NT2/D1 (cell line): ENCODE data around the gene PTPRB.

ENCODE experiments used
- YY1 ChIP-seq: IDR thresholded peaks from 2 replicates; pipeline ENCODE4 v1.6.1; 2011; ENCODE audit not compliant: insufficient read length, insufficient read depth
- ZNF274 ChIP-seq: IDR thresholded peaks from 2 replicates; pipeline ENCODE4 v1.6.1; 2011; ENCODE audit warnings: mild to moderate bottlenecking, low read depth, low read length

DNA sequence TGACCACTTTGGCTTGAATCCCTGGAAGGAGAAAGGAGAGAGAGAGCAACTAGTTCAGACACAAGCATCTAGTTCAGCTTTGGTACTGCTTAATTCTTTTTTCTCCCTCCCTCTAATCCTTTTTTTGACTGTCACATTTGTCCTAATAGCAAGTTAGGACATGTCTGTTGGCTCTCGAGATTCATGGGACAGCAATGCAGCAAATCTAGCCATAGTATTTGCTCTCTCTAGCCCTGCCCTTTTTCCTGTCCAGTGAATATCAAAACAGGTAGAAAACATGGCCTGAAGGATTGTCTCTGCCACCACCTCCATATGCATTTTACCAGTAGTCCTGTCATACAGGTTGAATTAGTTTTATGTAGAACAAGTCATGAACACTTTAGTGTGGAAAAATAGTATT, 116.4 kb downstream of the PTPRB start:
- TF ChIP-seq ZNF274 (no peak), YY1 (no peak)
